Activated T-cell treated with anti-CD3 and anti-CD28 coated beads for 48 hours (primary cell): ENCODE data around the gene TMEM255A.

Experiments used
- DNase-seq: peaks from one replicate; pipeline ENCODE4 v3.0.0-alpha.2; 2020; ENCODE audit warnings: low read depth

TMEM255A gene

DNA sequence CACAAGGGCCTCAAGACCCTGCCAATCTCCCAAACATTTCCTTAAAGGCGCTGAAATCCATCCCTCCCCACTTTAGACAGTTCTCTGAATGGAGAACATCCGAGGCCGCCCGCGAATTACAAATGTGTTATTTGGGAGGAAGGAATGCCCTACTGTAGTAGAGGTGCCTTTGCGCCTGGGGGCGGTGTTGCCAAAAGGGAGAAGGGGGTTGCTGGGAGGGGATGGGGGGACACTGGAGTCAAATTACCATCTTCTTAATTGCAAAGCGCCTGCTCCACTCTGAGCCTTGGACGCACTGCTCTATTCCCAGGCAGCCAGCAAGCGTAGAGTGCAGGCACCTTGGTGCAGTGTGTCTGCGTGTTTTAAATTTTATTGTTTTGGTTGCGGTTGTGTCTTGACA, 2.7 kb downstream of the TMEM255A start:
- no peak for DNase-seq

DNA sequence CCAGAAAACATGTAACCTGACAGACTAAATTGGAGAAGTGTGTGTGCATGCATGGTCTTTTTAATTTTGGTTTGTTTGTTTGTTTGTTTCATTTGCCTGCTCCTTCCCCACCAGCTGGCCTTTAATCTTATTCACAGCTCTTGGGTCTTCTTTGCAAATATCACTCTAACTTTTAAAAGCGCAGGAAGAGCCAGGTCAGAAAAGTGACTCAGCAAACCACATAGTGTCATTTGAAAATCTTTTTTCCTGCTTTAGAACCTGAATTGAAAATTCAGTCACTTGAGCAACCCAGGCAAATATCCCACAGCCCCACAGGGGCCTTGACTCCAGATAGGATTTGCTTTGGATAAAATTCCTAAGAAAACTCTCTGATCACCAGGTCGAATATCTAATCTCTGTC, 4.6 kb downstream of the TMEM255A start:
- no peak for DNase-seq

DNA sequence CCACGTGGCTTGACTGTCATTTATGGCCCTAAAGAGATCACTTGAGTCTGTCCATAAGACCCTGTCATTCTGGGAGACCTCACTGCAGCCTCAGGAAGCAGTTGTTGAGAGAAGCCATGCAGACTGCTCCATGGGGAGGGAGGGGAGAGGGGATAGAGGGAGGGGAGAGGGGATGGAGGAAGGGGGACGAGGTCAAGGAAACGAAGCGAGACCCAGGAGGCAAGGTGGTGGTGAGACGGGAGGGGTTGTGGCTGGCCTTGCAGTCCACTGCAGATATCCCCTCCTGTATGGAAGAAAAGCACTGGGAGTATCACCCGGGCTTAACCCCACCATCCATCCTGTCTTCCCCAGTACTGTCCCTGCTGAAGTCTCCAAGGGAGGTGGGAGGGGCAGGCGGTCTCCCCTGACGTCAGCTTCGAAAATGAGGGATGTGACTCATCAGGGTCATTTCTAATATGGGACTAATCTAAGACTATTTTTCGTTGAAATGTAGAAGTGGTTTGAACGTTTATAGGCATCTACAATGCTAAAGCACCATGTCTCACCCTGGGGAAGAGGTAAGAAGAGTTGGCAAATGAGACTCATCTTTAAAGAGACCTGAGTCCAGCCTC, 5.6 kb downstream of the TMEM255A start:
- no peak for DNase-seq

DNA sequence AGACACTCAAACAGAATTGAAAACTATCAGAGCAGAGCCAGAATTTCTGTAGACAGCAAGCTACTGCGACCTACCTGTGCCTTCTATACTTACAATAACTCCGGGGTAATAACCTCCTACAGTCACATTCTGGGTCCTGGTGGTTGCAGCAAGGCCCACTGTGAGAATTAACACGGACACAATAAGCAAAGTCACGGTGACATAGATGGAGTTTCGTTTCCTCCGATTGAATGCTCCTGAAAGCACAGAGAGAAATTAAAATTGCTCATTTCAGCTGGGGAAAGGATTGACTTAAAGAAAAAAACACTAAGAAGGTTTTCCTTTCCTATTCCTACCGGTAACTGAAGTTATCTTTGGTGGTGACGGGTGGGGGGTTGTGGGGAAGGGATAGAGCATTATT, 7.0 kb downstream of the TMEM255A start:
- no peak for DNase-seq

DNA sequence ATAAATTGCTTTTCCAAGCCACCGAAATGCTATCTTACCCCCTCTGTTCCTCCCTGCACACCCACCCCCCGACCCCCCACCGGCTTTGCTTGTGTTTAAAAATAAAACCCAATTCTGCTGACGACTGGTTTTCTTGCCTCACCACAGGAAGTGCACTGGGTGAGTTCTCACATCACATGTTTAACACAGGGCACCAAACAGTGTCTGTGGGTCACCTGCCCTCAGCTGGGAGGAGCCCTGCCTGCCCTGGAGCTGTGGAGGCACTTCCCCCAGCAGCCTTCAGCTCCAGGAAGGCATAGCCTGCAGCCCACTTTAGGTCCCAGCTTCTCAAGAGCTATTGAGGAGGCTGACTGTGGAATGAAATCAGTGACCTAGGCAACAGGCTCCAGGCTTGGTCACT, 8.8 kb downstream of the TMEM255A start:
- DNase-seq: no peak

DNA sequence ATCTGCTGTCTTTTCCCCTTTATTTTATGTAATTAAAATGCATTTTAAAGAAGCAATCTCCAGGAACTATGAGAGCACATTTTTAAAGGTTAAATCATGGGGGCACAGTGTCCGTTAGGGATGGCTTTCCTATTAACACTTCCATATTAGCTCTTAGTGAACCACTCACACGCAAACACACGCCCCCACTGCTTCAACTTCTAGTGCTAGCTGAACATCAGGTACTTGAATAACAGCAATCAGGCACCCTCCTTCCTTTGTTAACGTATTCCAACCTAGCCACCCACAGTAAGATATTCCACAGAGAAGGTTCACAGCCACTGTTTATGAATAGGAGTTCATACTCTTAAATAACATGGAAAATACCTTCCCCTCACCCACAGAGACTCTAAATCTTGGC, 9.3 kb downstream of the TMEM255A start:
- DNase-seq: no peak

DNA sequence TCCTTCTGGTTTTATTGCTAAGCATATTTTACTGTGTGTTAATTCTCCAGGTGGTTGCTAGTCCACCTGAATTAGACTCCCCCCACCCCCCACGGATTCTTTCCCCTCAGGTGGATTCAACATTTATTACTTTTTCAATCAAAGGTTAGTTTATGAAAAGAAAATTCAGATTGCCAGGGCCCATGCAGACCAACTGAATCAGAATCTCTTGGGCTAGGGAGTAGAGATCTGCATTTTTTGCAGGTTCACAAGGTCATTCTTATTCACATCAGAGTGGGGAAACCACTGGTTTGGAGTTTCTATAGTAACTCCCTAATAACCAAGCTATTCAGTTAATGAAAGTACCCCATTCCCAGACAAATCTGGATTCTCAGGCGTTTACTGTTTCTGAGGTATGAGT, 9.8 kb downstream of the TMEM255A start:
- DNase-seq: no peak

DNA sequence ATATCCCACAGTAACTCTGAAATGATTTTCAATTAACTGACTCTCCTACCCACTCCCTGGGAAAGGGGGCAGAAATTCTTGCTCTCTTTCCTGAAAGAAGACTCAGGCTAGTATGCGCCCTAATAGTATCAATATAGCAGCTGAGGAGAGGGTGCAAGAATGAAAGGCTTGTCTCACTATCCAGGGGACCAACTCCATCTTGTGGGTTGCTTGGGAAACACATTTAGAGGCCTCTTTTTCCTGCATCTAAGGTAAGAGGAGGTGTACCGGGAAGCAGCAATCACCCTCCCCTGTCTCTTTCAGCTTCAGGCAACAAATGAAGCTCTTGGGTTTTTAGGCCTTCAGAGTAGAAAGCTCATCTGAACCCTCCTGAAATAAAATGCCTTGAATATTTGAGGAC, 11.3 kb downstream of the TMEM255A start:
- no peak for DNase-seq

DNA sequence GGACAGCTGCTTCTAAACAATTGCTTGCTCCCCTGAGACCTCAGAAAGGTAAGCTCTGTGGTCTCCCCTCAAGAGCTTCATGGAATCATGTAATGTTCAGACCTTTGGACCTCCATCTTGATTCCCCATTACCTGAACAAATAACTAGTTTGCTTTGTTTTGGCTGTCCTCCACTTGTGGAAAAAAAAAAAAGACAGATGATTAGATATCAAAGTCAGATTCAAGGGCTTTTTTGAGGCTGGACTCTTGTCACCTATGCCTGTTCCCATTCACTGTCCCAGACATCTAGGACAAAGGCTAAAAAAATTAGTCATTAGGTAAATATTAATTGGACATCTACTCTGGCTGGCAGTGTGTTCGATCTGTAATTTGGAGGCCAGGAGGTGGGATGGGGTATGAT, 13.3 kb downstream of the TMEM255A start:
- no peak for DNase-seq

DNA sequence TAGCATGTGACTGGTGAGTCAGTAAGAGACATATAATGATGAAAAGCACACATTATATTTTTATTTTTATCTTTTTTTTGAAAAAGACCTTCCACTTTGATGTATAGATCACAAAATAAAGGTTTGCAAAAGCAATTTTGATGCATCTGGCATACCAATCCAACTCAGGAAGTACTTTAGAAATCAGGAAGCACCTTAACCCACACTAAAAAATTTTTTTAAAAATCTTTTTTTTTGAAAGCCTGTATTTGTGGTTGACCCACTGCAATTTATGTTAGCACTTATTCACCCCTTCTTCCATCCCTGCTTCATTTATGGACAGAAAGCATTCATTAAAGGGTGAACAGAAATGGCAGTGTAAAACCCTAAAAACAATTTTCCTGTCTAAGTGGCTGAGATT, 16.6 kb downstream of the TMEM255A start:
- DNase-seq: no peak

DNA sequence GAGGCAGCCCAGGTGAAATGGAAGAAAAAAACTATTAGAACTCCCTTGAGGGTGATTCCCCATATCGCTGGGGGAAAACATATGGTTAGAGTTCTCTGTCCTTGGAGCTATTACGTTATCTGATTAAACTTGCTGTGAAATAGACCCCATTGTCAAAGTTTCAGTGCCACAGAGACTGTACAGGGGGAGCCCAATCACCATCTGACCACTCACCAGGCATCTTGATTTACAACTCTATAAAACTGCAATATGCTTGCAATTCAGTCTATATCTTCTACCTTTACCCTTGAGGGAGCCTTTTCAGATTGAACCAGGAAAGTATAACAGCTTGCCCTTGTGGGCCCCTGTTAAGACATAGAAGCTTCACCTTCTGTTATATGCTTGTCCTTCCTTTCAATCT, 18.2 kb downstream of the TMEM255A start:
- DNase-seq: no peak

DNA sequence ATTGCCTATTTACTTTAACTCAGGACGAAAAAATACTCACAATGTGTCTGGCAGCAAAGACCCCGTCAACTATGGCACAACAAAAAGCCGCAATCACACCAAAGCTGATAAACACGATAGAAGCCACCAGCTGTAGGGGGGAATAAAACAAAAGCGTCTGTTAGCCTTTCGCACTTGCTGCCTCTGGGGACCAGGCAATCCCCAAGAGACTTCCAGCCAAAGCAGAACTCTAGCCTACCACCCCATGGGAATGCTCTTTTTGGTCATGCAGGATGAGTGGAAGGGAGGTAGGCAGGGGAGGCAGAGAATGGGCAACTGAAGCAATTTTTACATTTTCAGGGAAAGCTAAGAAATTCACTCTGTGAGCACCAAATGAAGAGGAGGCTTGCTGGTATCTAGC, 20.1 kb downstream of the TMEM255A start:
- DNase-seq: no peak

DNA sequence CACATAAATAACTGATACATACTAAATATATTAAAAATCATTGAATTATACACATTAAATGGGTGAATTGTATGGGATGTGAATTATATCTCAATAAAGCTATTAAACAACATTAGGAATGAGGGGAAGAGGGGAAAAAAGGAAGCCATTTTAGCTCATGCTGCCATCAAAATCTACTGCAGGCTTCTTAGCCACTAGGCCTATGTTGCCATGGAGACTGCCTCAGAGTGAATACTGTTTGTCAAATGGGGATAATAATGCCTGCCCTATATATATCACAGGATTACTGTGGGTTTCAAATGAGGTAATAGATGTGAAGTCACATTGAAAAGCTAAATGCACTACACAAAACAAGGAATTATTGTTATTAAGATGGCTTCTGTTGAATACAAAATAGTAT, 21.2 kb downstream of the TMEM255A start:
- DNase-seq: no peak

DNA sequence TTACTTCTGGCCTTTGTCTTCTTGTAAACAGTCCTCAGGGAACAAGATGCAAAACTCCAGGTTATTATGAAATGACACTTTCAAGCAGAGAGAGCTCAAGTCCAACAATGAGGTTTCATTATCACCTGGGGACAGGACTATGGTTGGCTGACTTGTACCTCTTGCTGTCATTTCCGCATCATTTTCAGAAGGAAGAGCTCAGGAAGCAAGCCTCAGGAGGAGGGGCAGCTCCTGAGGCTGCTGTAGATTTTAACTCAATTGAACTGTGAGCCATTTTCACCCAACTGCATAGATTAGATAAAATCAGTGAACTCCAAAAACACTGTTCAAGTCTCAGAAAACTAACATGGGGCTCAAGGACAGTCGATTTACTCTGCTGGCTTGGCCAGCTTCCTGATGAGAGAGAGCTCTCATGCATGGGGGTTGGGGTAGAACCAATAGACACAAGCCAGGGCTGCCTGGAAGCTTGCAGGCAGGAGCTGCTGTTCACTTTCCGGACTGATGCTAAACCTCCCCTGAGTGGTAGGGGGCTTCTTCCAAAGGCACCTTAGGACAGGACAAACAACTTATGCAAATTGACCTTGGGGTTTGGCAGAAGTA, 23.6 kb downstream of the TMEM255A start:
- DNase-seq: no peak

DNA sequence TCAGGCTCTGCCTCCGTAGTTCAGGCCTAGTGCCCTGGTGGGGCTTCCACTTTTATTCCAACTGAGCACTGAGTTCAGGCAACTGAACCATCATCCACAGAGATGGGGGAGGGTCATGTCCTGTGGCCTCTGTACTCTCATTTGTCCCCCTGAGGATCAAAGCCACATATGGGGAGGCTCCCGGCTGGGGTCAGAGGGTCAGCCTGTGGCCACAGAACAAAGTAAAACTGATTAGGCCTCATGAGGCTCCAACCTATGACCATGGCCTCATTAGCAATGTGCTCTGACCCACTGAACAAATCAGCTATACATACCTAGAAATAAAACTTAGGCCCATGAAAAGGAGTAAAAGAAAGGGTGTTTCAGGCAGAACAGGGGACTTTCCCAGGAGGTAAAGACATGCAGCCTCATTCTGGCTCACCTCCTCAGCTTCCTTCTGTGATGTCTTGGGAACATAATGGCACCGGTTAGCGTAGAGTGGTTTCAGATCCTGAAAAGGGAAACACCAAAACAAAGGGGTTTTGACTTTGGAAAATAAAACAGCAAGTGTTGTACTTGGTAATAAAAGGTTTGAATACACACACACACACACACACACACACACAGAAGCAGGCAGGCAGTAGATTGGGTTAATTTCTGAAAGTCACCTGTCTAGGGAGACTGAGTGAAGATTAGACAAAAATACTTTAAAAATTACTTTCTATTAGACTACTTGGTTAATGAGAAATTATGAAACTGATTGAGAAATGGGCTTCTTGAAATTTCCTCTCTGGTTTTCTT, 24.3 kb downstream of the TMEM255A start:
- DNase-seq: no peak

DNA sequence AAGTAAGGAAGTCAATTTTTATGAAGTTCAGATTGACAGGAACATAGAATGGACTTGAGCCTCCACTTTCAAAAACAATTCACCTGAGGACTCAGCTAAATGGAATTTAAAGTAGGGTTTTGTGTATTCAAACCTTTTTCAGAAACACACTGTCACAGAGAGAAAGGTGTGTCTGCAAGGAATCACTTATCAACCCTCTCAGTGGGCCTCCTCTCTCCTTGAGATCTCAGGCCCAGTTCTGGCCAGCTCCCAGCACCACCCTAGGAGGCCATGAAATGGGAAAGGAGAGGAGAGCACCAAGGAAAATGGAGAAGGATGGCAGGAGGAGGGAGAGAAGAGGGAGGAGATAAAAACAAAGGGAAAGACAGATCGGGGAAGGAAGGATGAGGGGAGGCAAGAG, 28.6 kb downstream of the TMEM255A start:
- DNase-seq: no peak

DNA sequence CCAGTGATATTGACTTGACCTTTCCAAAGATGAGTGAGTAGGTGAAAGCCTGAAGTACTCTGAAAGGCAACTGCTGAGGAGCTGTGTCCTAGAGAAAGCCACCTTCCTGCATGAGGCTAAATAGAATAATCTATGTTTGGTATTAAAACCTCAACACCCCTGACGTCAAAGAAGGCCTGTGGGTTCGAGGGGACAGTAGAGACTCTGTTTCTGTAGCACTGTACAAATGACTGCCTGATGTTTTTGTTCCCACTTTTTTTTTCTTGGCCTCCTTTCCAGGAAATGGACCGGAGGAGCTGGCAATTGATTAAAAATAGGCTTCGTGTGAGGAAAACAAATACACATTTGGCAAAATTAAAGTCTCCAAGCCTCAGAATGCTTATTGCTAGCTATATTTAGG, 29.5 kb downstream of the TMEM255A start:
- DNase-seq: no peak

DNA sequence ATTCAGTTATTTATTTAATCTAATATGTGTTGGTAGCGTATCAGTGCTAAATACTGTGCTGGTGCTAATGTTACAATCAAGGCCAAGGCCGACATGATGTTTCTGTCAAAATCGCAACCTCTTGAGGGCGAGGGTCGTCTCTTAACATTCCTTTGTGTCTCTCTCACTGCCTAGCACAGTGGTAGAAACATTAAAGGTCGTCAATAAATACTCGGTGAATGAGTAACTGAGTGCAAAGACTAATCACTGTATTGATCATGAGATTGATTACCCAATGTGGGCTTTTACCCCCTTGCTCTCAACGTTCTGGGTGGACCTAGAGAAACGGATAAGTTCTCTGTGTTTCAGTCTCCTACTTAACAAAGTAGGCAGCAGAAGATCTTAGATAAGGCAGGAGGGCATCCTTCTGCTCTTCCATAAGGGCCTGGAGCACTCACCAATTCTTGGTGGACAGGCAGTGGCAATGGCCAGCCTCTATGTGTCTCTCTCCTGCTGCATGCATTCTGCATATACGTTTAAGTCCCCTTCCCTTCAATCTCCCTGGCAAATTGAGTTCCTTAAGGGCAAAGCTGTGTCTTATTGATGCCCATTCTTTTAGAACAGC, 30.1 kb downstream of the TMEM255A start:
- DNase-seq: no peak

DNA sequence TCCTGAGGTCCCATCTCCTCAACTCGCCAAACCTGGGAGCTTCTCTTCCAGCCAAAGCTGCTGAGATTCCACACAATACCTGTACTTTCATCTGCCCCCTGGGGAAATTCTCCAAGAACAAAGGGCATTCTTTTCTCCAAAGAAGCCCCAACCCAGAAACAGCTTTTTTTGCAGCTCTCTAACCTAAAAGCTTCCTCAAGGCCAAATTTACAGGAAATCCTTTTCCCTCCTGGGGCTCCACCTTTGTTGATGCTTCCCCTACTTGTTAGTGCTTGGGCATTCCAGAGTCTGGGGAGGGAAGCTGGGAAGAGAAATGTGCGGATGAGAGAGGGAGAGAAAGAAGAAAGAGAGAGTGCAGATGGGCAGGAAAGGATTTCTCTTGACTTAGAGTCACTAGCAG, 36.3 kb downstream of the TMEM255A start:
- no peak for DNase-seq

DNA sequence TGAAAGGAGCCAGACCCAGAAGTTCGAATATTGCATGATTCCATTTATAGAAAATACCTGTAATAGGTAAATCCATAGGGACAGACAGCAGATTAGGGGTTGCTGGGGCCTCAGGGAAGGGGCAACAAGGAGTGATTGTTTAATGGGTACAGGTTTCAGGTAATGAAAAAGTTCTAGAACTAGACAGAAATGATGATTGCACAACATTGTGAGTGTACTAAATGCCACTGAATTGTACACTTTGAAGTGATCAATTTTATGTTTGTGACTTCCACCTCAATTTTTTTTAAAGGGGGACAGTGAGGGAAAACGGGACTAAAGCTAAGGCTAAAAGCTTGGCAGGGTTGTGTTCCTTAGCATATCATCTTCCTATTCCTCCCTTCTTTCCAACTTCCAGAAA, 37.1 kb downstream of the TMEM255A start:
- DNase-seq: no peak

DNA sequence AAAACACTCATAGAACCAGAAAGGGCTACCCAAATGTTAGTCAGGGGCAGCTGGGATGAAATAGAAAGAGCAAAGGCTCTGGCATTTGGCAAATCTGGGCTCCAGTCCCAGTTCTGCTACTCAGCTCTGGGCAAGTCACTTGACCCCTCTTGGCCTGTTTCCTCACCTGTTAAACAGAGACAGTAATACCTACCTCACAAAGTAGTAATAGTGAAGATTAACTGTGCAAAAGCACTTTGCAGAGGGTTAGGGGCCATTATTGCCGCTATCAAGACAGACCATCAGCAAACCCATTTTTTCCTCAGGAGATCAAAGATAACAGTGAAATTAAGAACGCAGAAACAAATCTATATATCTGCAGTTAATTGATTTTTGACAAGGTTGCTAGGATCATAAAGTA, 40.0 kb downstream of the TMEM255A start:
- no peak for DNase-seq

DNA sequence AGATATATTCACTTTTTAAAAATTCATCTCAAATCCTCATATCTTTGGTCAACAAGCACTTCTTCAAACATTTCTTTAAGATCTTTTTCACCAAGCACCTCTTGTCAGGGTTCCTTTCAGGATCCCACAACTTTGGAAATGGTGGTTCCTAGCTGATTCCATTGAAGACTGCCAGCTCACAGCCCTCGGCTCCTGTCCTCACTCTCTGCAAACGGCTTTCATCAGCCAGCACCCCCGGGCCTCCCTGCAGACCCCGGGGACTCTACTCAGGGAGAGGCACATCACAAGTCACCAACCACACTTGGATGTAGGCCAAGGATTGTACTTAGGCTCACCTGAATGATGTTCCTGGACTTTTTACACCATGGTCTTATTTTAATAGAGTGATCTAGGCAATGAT, 40.7 kb downstream of the TMEM255A start:
- no peak for DNase-seq

DNA sequence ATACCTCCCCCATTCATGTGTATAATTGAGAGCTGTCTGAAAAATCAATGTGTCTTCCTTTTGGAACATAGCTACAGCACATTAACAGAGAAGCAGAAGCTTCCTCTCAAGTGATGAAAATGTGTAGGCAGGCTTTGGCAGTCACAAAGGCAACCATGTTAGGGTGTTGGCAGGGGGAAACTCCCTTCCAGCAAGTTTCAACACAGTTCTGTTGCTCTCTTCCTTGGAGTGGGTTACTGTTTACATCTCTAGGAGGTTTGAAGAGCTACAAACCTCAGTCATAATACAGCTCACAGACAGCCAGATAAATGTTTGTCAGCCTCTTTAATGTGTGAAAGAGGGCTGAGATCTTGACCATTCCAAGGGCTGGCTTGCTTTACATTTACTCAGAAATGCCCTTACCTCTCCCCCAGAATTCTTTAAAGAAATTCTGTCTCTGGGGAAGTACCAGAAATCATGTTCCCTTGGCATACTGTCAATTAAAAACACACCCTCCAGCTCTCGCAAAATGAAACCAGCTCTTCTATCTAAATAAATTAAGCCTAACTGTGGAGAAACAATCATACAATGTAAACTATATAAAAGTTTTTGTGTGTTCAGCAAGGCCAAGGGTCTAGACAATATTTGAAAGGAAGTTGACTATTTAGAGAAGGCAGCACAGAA, 41.8 kb downstream of the TMEM255A start:
- DNase-seq: no peak
